Measurements from ENCODE around the gene DNER. TPM values are rescaled to one million over a fixed set of nuclear protein-coding genes. Genes with fewer than 3 reads are reported as not detected.

The DNER gene
- total RNA-seq, 1 donor from 2014 or later, result 0.60 TPM

DNA sequence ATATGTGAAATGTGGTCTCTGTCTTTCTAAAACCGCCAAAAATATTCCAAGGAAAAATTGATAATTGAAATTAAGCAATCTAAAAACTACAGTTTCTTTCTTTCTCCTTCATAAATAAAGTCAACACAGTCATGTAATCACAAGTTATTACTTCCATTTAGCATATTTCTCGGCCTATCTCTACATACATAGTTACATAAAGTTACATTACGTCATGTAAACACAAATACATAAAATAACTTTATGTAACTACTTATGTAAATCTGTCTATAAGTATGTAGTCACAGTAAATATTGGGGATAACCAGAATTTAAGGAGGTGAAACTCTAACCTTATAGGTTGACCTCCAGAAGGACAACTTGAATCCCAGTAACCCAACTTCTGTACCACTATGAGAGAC is 394.8 kb downstream of the DNER start:
- ATAC-seq, result no peak

DNA sequence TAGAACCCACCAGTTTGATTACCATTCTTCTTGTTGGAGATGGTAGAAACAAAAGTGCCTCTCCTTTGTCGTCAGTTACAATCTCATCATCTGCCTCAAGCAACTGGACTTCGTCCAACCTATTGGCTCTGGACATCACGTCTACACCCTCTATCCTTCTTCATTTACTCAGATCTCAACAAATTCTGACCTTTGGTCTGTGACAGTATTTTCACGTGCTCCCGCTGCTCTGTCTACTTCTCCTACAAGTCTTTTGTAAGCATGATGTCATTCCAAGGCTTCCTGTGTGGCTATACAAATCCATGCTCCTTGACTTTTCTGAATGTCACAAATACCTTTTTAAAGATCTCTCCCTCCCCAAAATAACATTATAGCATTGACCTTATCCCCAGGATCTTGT is 400.2 kb downstream of the DNER start:
- no peak for ATAC-seq

DNA sequence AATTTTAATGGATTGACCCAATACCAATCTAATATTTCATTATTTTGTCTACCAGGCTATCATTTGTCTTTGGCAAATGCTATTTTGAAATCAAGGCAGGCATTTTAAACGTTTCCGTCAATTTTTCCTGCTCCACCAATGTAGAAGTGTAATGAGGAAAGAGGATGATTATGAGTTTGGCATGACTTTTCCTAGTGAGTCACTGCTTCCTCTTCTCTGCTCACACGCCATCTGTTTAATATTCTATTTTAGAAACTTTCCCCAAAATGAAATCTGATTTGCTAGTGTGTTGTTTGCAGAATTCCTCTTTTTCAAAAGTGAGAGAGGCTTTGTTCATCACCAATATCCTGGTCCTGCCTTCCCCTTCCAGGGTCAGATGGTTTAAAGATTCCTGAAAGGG is 400.8 kb downstream of the DNER start:
- ATAC-seq, result no peak

Other genes with a start within 250 kb of the DNER start
- gene TRIP12, start 207.5 kb upstream of the DNER start, total RNA-seq, result 150 TPM
- 1.8 TPM for gene FBXO36, start 207.9 kb upstream of the DNER start, total RNA-seq

All from esophagus mucosa (tissue), 1 donor.